ENCODE measurements around the gene SEBOX. TPM values are rescaled to one million over a fixed set of nuclear protein-coding genes. Genes with fewer than 3 reads are reported as not detected.

The SEBOX gene
- total RNA-seq, 4 donors from 2014 or later = not detected

GRCh38 chr17:28334666-28335200, 30.3 kb downstream of the SEBOX start:
- WGBS = 12% methylated on average over 11 of the region's 18 CpGs
- peak overlapping the region; percentile 79 to 90 (median 84) for H3K4me3 ChIP-seq
- no peaks in the 10 kb centered on the region for H3K9me3 ChIP-seq
- H3K27me3 ChIP-seq = no peaks in the 10 kb centered on the region
- peaks cover 50 to 60% (median 55%) of the 10 kb centered on the region in 4 donors for H3K4me1 ChIP-seq
- TF ChIP-seq POLR2A (IDR thresholded peaks at IDR 0.05; ENCODE audit: low read depth) (no peak), POLR2AphosphoS5 (IDR thresholded peaks at IDR 0.05) (no peak), EP300 (IDR thresholded peaks at IDR 0.05) (no peak), CTCF (IDR thresholded peaks at IDR 0.05) (no peak)
- peak overlapping the region; percentile 91 to 99 (median 97) for H3K27ac ChIP-seq (replicated peaks in 1 of 4)
- no peak for DNase-seq (ENCODE audit: extremely low spot score)
- H3K36me3 ChIP-seq = peaks cover 19 to 32% (median 30%) of the 10 kb centered on the region in 4 donors
- intact Hi-C loops (cut with DNase I) = loop anchor here (10.0 kb wide), 1 partner anchor 290 kb away; the partner anchor contains the start of gene NLK

GRCh38 chr17:28334171-28334570, 30.8 kb downstream of the SEBOX start:
- intact Hi-C loops (cut with DNase I) = loop anchor here (10.0 kb wide), 1 partner anchor 289 kb away; the partner anchor contains the start of gene NLK
- DNase-seq (ENCODE audit: extremely low spot score) = no peak
- no peaks in the 10 kb centered on the region for H3K9me3 ChIP-seq
- 55% methylated on average over 6 of the region's 6 CpGs for WGBS
- TF ChIP-seq EP300 (IDR thresholded peaks at IDR 0.05) (no peak), CTCF (IDR thresholded peaks at IDR 0.05) (no peak), POLR2AphosphoS5 (IDR thresholded peaks at IDR 0.05) (no peak), POLR2A (IDR thresholded peaks at IDR 0.05; ENCODE audit: low read depth) (no peak)
- H3K27me3 ChIP-seq = no peaks in the 10 kb centered on the region
- peaks cover 18 to 32% (median 31%) of the 10 kb centered on the region in 4 donors for H3K36me3 ChIP-seq
- H3K4me3 ChIP-seq = peak overlapping the region; percentile 79 to 90 (median 84)
- H3K4me1 ChIP-seq = peaks cover 44 to 55% (median 51%) of the 10 kb centered on the region in 4 donors
- H3K27ac ChIP-seq (replicated peaks in 1 of 4) = peak overlapping the region in 1 of 4 donors; percentile 99

GRCh38 chr17:28333083-28333746, 31.8 kb downstream of the SEBOX start:
- TF ChIP-seq POLR2A (IDR thresholded peaks at IDR 0.05; ENCODE audit: low read depth) (no peak), CTCF (IDR thresholded peaks at IDR 0.05) (no peak), POLR2AphosphoS5 (IDR thresholded peaks at IDR 0.05) (no peak), EP300 (IDR thresholded peaks at IDR 0.05) (no peak)
- no peaks in the 10 kb centered on the region for H3K27me3 ChIP-seq
- no peak for DNase-seq (ENCODE audit: extremely low spot score)
- peaks cover 36 to 45% (median 43%) of the 10 kb centered on the region in 4 donors for H3K4me1 ChIP-seq
- H3K36me3 ChIP-seq = peaks cover 28 to 40% (median 40%) of the 10 kb centered on the region in 4 donors
- 73% methylated on average over 1 of the region's 1 CpG for WGBS
- H3K27ac ChIP-seq (replicated peaks in 1 of 4) = no peak overlapping the region
- no peaks in the 10 kb centered on the region for H3K9me3 ChIP-seq
- intact Hi-C loops (cut with DNase I) = loop anchor here (10.0 kb wide), 1 partner anchor 288 kb away; the partner anchor contains the start of gene NLK
- H3K4me3 ChIP-seq = no peak overlapping the region

- no peak for DNase-seq (ENCODE audit: extremely low spot score)
- Histone ChIP-seq H3K27me3 (no peaks in the 10 kb centered on the region), H3K9me3 (no peaks in the 10 kb centered on the region), H3K4me3 (no peak overlapping the region), H3K36me3 (peaks cover 32 to 53% (median 51%) of the 10 kb centered on the region in 4 donors), H3K4me1 (peaks cover 23 to 32% (median 30%) of the 10 kb centered on the region in 4 donors), H3K27ac (replicated peaks in 1 of 4) (no peak overlapping the region)
- TF ChIP-seq EP300 (IDR thresholded peaks at IDR 0.05) (no peak), CTCF (IDR thresholded peaks at IDR 0.05) (no peak), POLR2A (IDR thresholded peaks at IDR 0.05; ENCODE audit: low read depth) (no peak), POLR2AphosphoS5 (IDR thresholded peaks at IDR 0.05) (no peak)
- 95% methylated on average over 6 of the region's 6 CpGs for WGBS
- intact Hi-C loops (cut with DNase I) = loop anchor here (10.0 kb wide), 1 partner anchor 287 kb away; the partner anchor contains the start of gene NLK
Measured at GRCh38 chr17:28331891-28332420, 33.0 kb downstream of the SEBOX start.

Data from esophagus muscularis mucosa (tissue), 4 donors.